NCI-H1048 (cell line): Measurements from ENCODE around the gene MEGF6.

Experiments
- DNase-seq: peaks from one replicate; lab custom pipeline; 2025; lab: John Stamatoyannopoulos, UW

The MEGF6 gene

GRCh38 chr1:3570066-3570986, 41.0 kb downstream of the MEGF6 start:
- DNase-seq: no peak

GRCh38 chr1:3569436-3569835, 41.9 kb downstream of the MEGF6 start:
- no peak for DNase-seq

GRCh38 chr1:3568815-3569435, 42.4 kb downstream of the MEGF6 start:
- no peak for DNase-seq

GRCh38 chr1:3566951-3567804, 44.1 kb downstream of the MEGF6 start:
- no peak for DNase-seq

GRCh38 chr1:3566003-3566885, 45.1 kb downstream of the MEGF6 start:
- DNase-seq: no peak

GRCh38 chr1:3564921-3565831, 46.1 kb downstream of the MEGF6 start:
- no peak for DNase-seq

GRCh38 chr1:3563610-3564009, 47.7 kb downstream of the MEGF6 start:
- no peak for DNase-seq

- DNase-seq: no peak
Observed at GRCh38 chr1:3563125-3563524, 48.2 kb downstream of the MEGF6 start.

GRCh38 chr1:3562712-3563111, 48.6 kb downstream of the MEGF6 start:
- DNase-seq: no peak

GRCh38 chr1:3561702-3562101, 49.6 kb downstream of the MEGF6 start:
- DNase-seq: no peak

- no peak for DNase-seq
Observed at GRCh38 chr1:3560981-3561380, 50.3 kb downstream of the MEGF6 start.

- DNase-seq: no peak
Observed at GRCh38 chr1:3560251-3560871, 50.9 kb downstream of the MEGF6 start.

GRCh38 chr1:3558036-3558726, 53.1 kb downstream of the MEGF6 start:
- DNase-seq: no peak

- DNase-seq: no peak
Observed at GRCh38 chr1:3557366-3557765, 53.9 kb downstream of the MEGF6 start.

GRCh38 chr1:3556336-3556735, 55.0 kb downstream of the MEGF6 start:
- DNase-seq: no peak

GRCh38 chr1:3555131-3555920, 56.0 kb downstream of the MEGF6 start:
- DNase-seq: no peak

GRCh38 chr1:3553940-3554223, 57.4 kb downstream of the MEGF6 start:
- no peak for DNase-seq

- no peak for DNase-seq
Observed at GRCh38 chr1:3553166-3553939, 58.0 kb downstream of the MEGF6 start.
